Epithelial cell of proximal tubule (primary cell): ENCODE results near the gene TMEFF1. TPM values are rescaled to one million over a fixed set of nuclear protein-coding genes. Genes with fewer than 3 reads are reported as not detected.
A peak's percentile ranks its signal among the peaks of the same experiment; 100 is the strongest.

ENCODE experiments used
- DNase-seq: peaks from one replicate; pipeline ENCODE4 v3.0.0-alpha.2; 2011; ENCODE audit warnings: low read depth
- H3K4me3 ChIP-seq: 2 replicates; pipeline ENCODE4 v1.5.1; 2011; ENCODE audit warnings: low read depth, mild to moderate bottlenecking, low read length
- CTCF ChIP-seq: conservative IDR thresholded peaks from 2 replicates; pipeline ENCODE4 v1.5.1; 2012; ENCODE audit warnings: low read depth, mild to moderate bottlenecking, low read length
- total RNA-seq: library from RNA; depleted of rRNA; stranded (reverse); fragments of >200 nt; gene quantifications from 2 replicates; pipeline ENCODE4 v1.2.3, GENCODE V29; 2015

TMEFF1 gene
- total RNA-seq, 1 donor from 2014 or later: 7.8 TPM

GRCh38 chr9:100591639-100592412 is 118.9 kb downstream of the TMEFF1 start:
- no peak for TF ChIP-seq CTCF

DNA sequence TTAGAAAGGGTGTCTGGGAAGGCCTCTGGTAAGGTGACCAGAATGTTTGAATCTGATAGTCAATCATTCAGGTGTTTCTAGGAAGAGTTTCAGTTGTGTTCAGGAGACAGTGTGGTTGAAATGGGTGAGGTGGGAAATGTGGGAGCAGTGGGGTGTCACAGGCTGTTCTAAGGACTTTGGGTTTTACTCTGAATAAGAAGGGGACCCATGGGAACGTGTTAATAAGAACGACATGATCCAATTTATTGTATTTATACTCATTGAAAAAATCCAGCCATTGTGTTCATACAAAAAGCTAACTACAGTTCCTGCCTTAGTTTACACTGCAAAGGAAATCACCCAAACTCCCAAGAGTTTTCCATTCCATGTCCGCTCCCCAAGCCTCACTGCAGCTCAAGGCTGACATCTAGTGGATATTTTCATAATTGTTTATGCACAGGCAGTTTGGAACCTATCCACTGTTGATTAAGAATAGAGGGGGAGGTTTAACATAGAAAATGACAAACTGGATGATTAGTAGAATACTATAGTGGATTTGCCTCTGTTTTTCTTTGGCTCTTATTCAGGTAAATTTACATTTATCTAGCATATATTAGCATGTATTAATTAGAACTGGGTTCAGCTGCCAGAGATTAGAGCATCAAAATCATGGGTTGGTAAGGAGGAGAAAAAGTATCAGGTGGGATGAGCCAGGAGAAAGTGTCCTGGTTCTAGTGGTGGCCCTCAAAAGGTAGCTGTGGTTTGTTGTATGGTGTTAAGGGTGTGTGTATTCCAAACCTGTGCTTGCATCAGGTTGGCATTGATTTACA is 122.6 kb downstream of the TMEFF1 start:
- no peak for DNase-seq
- no peak overlapping the region for H3K4me3 ChIP-seq
- peak; percentile 87 for TF ChIP-seq CTCF

More at GRCh38 chr9:100591639-100592412, 118.9 kb downstream of the TMEFF1 start:
- no peak overlapping the region for H3K4me3 ChIP-seq
- no peak for DNase-seq

DNA sequence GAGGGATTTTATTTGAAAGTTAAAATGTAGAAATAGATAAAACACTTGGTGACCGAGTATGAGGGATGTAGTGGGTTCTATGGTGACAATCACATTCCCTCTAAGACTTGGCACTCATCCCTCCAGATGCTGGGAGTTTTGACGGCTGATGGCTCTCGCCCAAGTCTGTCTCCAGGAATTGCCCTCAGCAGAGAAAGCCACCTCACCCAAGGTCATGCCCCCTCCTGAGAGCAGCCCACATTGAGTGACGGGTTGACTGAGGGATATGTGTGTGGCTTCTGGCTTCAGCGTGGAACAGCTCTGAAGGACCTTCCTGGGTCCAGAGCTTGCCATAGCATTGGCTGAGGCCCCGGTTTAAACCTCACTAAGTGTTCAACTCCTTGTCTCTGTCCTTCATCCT is 124.3 kb downstream of the TMEFF1 start:
- DNase-seq: no peak
- no peak for TF ChIP-seq CTCF
- H3K4me3 ChIP-seq: no peak overlapping the region

GRCh38 chr9:100598641-100599145 is 125.7 kb downstream of the TMEFF1 start:
- peak overlapping the region; percentile 56 for H3K4me3 ChIP-seq
- no peak for TF ChIP-seq CTCF
- DNase-seq: no peak

DNA sequence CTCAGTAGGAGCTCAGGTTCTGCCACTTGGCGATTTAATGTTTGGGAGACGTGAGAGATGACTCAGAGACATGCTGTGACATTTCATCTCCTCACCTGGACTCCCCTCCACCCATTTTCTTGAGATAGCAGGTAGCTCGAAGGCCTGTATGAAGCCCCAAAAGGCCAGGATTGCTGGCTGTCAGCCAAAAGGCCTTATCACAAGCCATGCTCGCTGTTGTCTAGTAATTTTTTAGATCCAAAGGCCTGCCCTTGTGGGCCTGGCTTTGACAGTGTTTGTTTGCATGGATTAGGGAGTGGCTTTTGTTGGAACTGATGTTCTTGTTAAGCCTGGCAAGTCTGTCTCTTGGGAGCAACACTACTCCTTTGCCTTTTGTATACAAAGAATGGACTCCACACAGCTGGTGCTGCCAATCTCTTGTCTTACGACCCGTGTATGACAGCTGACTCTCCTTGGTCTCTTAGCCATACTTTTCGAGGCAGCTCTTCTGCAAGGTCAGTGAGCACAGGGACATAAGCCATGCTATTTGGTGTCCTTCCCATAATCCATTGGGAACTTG is 127.7 kb downstream of the TMEFF1 start:
- DNase-seq: no peak
- TF ChIP-seq CTCF: no peak
- no peak overlapping the region for H3K4me3 ChIP-seq

DNA sequence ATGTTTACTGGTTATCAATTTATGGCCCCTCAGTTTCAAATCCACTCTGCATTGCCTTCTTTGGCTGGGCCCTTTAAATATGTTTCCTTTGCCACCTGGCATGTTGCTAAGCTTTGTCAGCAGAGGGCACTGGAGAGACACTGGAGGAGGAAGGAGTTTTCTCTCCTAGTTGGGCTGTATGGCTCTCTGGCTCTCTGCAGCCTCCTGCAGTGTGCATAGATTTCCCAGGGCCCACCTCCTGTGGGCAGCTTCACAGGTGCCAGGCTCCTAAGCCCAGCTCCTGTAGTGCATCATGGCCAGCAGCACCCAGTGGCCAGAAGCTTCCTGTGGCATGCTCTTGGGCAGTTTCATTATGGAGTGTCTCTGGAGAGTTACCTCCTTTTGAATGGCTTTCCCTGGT is 128.3 kb downstream of the TMEFF1 start:
- no peak overlapping the region for H3K4me3 ChIP-seq
- TF ChIP-seq CTCF: peak; percentile 84
- no peak for DNase-seq
